ENCODE measurements around the gene TCF25.
"Not testable (repeated sequence)": the region's sequence is repeated elsewhere in the genome, so short reads cannot be mapped to it uniquely, and the experiment has no call there.

The TCF25 gene

GRCh38 chr16:89921131-89921701 is 47.8 kb downstream of the TCF25 start:
- FAIRE-seq: no peak

GRCh38 chr16:89921702-89922476 is 48.5 kb downstream of the TCF25 start:
- FAIRE-seq: no peak

- FAIRE-seq: no peak
Observed at GRCh38 chr16:89922477-89922883, 49.1 kb downstream of the TCF25 start.

- no peak for FAIRE-seq
Observed at GRCh38 chr16:89922884-89923639, 49.7 kb downstream of the TCF25 start, which contains the start of gene TUBB3. Gene TUBB3 (plus strand): TSS chr16:89923342. CDS start chr16:89923402, 60 bp downstream.

GRCh38 chr16:89923640-89924296 is 50.4 kb downstream of the TCF25 start:
- no peak for FAIRE-seq

GRCh38 chr16:89924297-89924924 is 51.0 kb downstream of the TCF25 start:
- FAIRE-seq: no peak

GRCh38 chr16:89924925-89925307 is 51.5 kb downstream of the TCF25 start:
- FAIRE-seq: no peak

- FAIRE-seq: no peak
Observed at GRCh38 chr16:89925596-89926079, 52.2 kb downstream of the TCF25 start.

GRCh38 chr16:89931305-89931896 is 58.0 kb downstream of the TCF25 start:
- FAIRE-seq: no peak

- no peak for FAIRE-seq
Observed at GRCh38 chr16:89931964-89932363, 58.6 kb downstream of the TCF25 start.

GRCh38 chr16:89934019-89934418 is 60.6 kb downstream of the TCF25 start:
- not testable (repeated sequence) for FAIRE-seq

GRCh38 chr16:89934611-89935553 is 61.5 kb downstream of the TCF25 start:
- FAIRE-seq: no peak

- not testable (repeated sequence) for FAIRE-seq
Observed at GRCh38 chr16:89935620-89936019, 62.2 kb downstream of the TCF25 start.

GRCh38 chr16:89936034-89936433 is 62.6 kb downstream of the TCF25 start:
- FAIRE-seq: no peak

GRCh38 chr16:89936508-89936907 is 63.1 kb downstream of the TCF25 start:
- no peak for FAIRE-seq

- FAIRE-seq: no peak
Observed at GRCh38 chr16:89936981-89937380, 63.6 kb downstream of the TCF25 start.

GRCh38 chr16:89938175-89938885 is 64.9 kb downstream of the TCF25 start:
- no peak for FAIRE-seq

GRCh38 chr16:89944773-89945172 is 71.4 kb downstream of the TCF25 start:
- no peak for FAIRE-seq

GRCh38 chr16:89945654-89946053 is 72.3 kb downstream of the TCF25 start:
- no peak for FAIRE-seq

- no peak for FAIRE-seq
Observed at GRCh38 chr16:89946515-89946914, 73.1 kb downstream of the TCF25 start.

Data from islet of Langerhans (tissue), 1 donor.